Keratinocyte (primary cell): Measurements from ENCODE around the gene PRAF2. TPM values are rescaled to one million over a fixed set of nuclear protein-coding genes. Genes with fewer than 3 reads are reported as not detected.

Experiments
- DNase-seq: peaks from one replicate; pipeline ENCODE4 v3.0.0-alpha.2; 2011; ENCODE audit warnings: low read depth, missing footprints, low spot score
- FAIRE-seq: peaks from 2 replicates; lab custom pipeline; 2011; peaks lifted over from hg19 to GRCh38; lab: Jason Lieb, UNC
- H2AFZ ChIP-seq: 2 replicates; pipeline ENCODE4 v1.6.0; 2012; ENCODE audit warnings: low read length, control low read depth, inconsistent platforms; ENCODE audit not compliant: control insufficient read depth
- H3K27ac ChIP-seq: 2 replicates; pipeline ENCODE4 v1.5.1; 2011; ENCODE audit warnings: low read length; ENCODE audit not compliant: control insufficient read depth, insufficient read depth
- H3K27me3 ChIP-seq: 3 replicates; pipeline ENCODE4 v1.6.0; 2011; ENCODE audit warnings: low read length; ENCODE audit not compliant: control insufficient read depth, insufficient read depth; ENCODE audit errors: extremely low read depth
- H3K36me3 ChIP-seq, 2 experiments: 2 replicates in 1 of 2; 3 replicates in 1 of 2; pipeline ENCODE4 v1.5.1; 2011; ENCODE audit warnings: low read length in 2 of 2, mild to moderate bottlenecking in 1 of 2; ENCODE audit not compliant: control insufficient read depth in 2 of 2, insufficient read depth in 2 of 2; ENCODE audit errors: extremely low read depth in 1 of 2
- H3K4me1 ChIP-seq: 3 replicates; pipeline ENCODE4 v1.5.1; 2011; ENCODE audit warnings: low read length; ENCODE audit not compliant: control insufficient read depth, insufficient read depth; ENCODE audit errors: extremely low read depth
- H3K4me2 ChIP-seq: 3 replicates; pipeline ENCODE4 v1.6.0; 2011; ENCODE audit warnings: low read depth, low read length; ENCODE audit not compliant: control insufficient read depth, insufficient read depth; ENCODE audit errors: extremely low read depth
- H3K4me3 ChIP-seq, 3 experiments: fragments of 200-600 bp in 1 of 3; sonication (generic) in 1 of 3; 2 replicates in 2 of 3; 3 replicates in 1 of 3; pipeline ENCODE4 v1.5.1; 2011 to 2016; ENCODE audit warnings: low read length in 3 of 3, mild to moderate bottlenecking in 3 of 3, control low read depth in 2 of 3, inconsistent platforms in 1 of 3, low read depth in 1 of 3, mixed read lengths in 1 of 3, mixed run types in 1 of 3, moderate library complexity in 1 of 3; ENCODE audit not compliant: control insufficient read depth in 2 of 3, insufficient read depth in 2 of 3; ENCODE audit errors: extremely low read depth in 1 of 3
- H3K79me2 ChIP-seq: 2 replicates; pipeline ENCODE4 v1.6.0; 2012; ENCODE audit warnings: low read length; ENCODE audit not compliant: control insufficient read depth, insufficient read depth
- H3K9ac ChIP-seq: 3 replicates; pipeline ENCODE4 v1.6.0; 2011; ENCODE audit warnings: low read length; ENCODE audit not compliant: control insufficient read depth, insufficient read depth; ENCODE audit errors: extremely low read depth
- H3K9me1 ChIP-seq: 3 replicates; pipeline ENCODE4 v1.6.0; 2011; ENCODE audit warnings: low read length; ENCODE audit not compliant: control insufficient read depth, insufficient read depth; ENCODE audit errors: extremely low read depth
- H3K9me3 ChIP-seq: 2 replicates; pipeline ENCODE4 v1.5.1; 2012; ENCODE audit warnings: low read depth, low read length; ENCODE audit not compliant: control insufficient read depth
- H4K20me1 ChIP-seq: 3 replicates; pipeline ENCODE4 v1.6.0; 2011; ENCODE audit warnings: low read length; ENCODE audit not compliant: control insufficient read depth, insufficient read depth; ENCODE audit errors: extremely low read depth
- CTCF ChIP-seq, 3 experiments: IDR thresholded peaks in 1 of 3; conservative IDR thresholded peaks in 1 of 3; optimal IDR thresholded peaks in 1 of 3; 2 replicates in 2 of 3; 3 replicates in 1 of 3; pipeline versions ENCODE3 to v1.5.1; 2011; ENCODE audit warnings: low read length in 3 of 3, mild to moderate bottlenecking in 3 of 3, moderate library complexity in 2 of 3, control low read depth in 1 of 3, inconsistent platforms in 1 of 3; ENCODE audit not compliant: insufficient read depth in 2 of 3; ENCODE audit errors: extremely low read depth in 1 of 3
- EZH2 ChIP-seq: IDR thresholded peaks from one replicate; pipeline ENCODE4 v1.6.1; 2012; ENCODE audit warnings: inconsistent platforms, mild to moderate bottlenecking, low read length, moderate library complexity
- dilution Hi-C: fragments of 300-500 bp; cut with MboI; formaldehyde crosslinking; loops from one replicate; pipeline ENCODE4 v1.7.0; 2020; ENCODE audit warnings: low sequenced_read_pairs; ENCODE audit not compliant: extremely low pct_ligation_motif_present
- polyA plus RNA-seq, 5 experiments: library from polyadenylated mRNA; depleted of rRNA in 3 of 5; stranded (reverse) in 3 of 5; stranded (forward) in 1 of 5; unstranded in 1 of 5; fragments of >200 nt; gene quantifications; 1 replicate in 1 of 5; 2 replicates in 3 of 5; 3 replicates in 1 of 5; pipeline versions ENCODE4 v1.2.1 to v1.2.3, GENCODE V29; 2011 to 2012; ENCODE audit warnings: missing spikeins in 2 of 5, low read depth in 1 of 5, low replicate concordance in 1 of 5

PRAF2 gene
- polyA plus RNA-seq, 1 donor (not counting 4 experiments of a cell fraction or from before 2014, with no cell fraction given), result 6.9 TPM

- peaks cover 27% of the 10 kb centered on the region for H3K79me2 ChIP-seq
- DNase-seq (no peak), FAIRE-seq (no peak)
- H3K9me1 ChIP-seq, result no peaks in the 10 kb centered on the region
- no peaks in the 10 kb centered on the region for H4K20me1 ChIP-seq
- no peak for TF ChIP-seq CTCF (optimal IDR thresholded peaks at IDR 0.05 in 1 of 3, IDR thresholded peaks at IDR 0.05 in 1 of 3, conservative IDR thresholded peaks at IDR 0.05 in 1 of 3; ENCODE audit: extremely low read depth in 1 of 3, insufficient read depth in 2 of 3, low read length in 3 of 3)
- no peak for TF ChIP-seq EZH2
- no peaks in the 10 kb centered on the region for H3K9me3 ChIP-seq
- peak overlapping the region; percentile 63 to 83 (median 64) for H3K4me3 ChIP-seq
- H2AFZ ChIP-seq, result no peak overlapping the region
- peaks cover 20% of the 10 kb centered on the region for H3K4me1 ChIP-seq
- H3K9ac ChIP-seq, result peak overlapping the region; percentile 91
- H3K27ac ChIP-seq, result peak overlapping the region; percentile 92
- no peaks in the 10 kb centered on the region for H3K27me3 ChIP-seq
- dilution Hi-C loops, result no loop called here
- H3K4me2 ChIP-seq, result peak overlapping the region; percentile 77
- H3K36me3 ChIP-seq, result peaks cover 3 to 23% of the 10 kb centered on the region in 2 experiments
These were observed 31.1 kb downstream of the PRAF2 start for GRCh38 chrX:49042581-49043219.

- FAIRE-seq, result peak; percentile 62
- H3K4me2 ChIP-seq, result peak overlapping the region; percentile 77
- H3K79me2 ChIP-seq, result peaks cover 27% of the 10 kb centered on the region
These were observed 31.8 kb downstream of the PRAF2 start for GRCh38 chrX:49041744-49042580.

More at GRCh38 chrX:49041744-49042580, 31.8 kb downstream of the PRAF2 start:
- Histone ChIP-seq H3K36me3 (peaks cover 4 to 26% of the 10 kb centered on the region in 2 experiments), H3K9me1 (no peaks in the 10 kb centered on the region), H3K9ac (peak overlapping the region; percentile 91), H2AFZ (no peak overlapping the region), H3K4me1 (peaks cover 20% of the 10 kb centered on the region), H3K27ac (peak overlapping the region; percentile 92), H3K4me3 (peak overlapping the region; percentile 63 to 83 (median 64)), H3K27me3 (no peaks in the 10 kb centered on the region), H3K9me3 (no peaks in the 10 kb centered on the region), H4K20me1 (no peaks in the 10 kb centered on the region)
- DNase-seq, result no peak
- TF ChIP-seq CTCF (optimal IDR thresholded peaks at IDR 0.05 in 1 of 3, IDR thresholded peaks at IDR 0.05 in 1 of 3, conservative IDR thresholded peaks at IDR 0.05 in 1 of 3; ENCODE audit: extremely low read depth in 1 of 3, insufficient read depth in 2 of 3, low read length in 3 of 3), result no peak
- no peak for TF ChIP-seq EZH2
- dilution Hi-C loops, result no loop called here
